ENCODE results near the gene CTSK.

DNA sequence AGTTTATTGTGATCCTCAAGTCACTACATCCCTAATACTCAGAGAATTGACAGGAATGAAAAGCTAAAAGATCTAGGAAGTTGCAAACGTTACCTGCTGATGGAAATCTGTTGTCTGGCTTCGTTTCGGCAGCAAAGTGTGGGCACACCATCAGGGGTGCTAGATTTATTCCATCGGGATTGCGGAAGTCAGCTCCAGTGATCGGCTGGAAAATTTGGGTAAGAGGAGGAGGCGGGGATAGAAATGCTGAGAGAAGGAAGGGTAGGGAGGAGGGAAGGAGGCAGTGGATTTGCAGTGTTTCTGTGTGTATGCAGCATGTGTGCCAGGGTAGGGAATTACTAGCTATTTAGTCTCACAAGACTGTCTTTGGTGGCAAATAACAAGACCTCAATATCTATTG lies at the start of gene CTSK:
- TF ChIP-seq, protein P1, sequence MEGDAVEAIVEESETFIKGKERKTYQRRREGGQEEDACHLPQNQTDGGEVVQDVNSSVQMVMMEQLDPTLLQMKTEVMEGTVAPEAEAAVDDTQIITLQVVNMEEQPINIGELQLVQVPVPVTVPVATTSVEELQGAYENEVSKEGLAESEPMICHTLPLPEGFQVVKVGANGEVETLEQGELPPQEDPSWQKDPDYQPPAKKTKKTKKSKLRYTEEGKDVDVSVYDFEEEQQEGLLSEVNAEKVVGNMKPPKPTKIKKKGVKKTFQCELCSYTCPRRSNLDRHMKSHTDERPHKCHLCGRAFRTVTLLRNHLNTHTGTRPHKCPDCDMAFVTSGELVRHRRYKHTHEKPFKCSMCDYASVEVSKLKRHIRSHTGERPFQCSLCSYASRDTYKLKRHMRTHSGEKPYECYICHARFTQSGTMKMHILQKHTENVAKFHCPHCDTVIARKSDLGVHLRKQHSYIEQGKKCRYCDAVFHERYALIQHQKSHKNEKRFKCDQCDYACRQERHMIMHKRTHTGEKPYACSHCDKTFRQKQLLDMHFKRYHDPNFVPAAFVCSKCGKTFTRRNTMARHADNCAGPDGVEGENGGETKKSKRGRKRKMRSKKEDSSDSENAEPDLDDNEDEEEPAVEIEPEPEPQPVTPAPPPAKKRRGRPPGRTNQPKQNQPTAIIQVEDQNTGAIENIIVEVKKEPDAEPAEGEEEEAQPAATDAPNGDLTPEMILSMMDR (IDR thresholded peaks at IDR 0.05; ENCODE audit: low read depth, low read length), result no peak
- no peak for TF ChIP-seq EZH2phosphoT487 (IDR thresholded peaks at IDR 0.05; ENCODE audit: low read depth)
